Kidney epithelial cell (primary cell): ENCODE data around the gene CLPX. TPM values are rescaled to one million over a fixed set of nuclear protein-coding genes. Genes with fewer than 3 reads are reported as not detected.

Experiments
- DNase-seq: peaks from one replicate; pipeline ENCODE4 v3.0.0-alpha.2; 2010; ENCODE audit warnings: low read depth
- H3K27me3 ChIP-seq: 2 replicates; pipeline ENCODE4 v1.6.0; 2011; ENCODE audit warnings: low read length; ENCODE audit not compliant: control insufficient read depth, insufficient read depth
- H3K36me3 ChIP-seq: 2 replicates; pipeline ENCODE4 v1.5.1; 2011; ENCODE audit warnings: low read length; ENCODE audit not compliant: control insufficient read depth, insufficient read depth
- H3K4me3 ChIP-seq: 2 replicates; pipeline ENCODE4 v1.5.1; 2011; ENCODE audit warnings: low read depth, mild to moderate bottlenecking, control low read depth, low read length
- total RNA-seq: library from RNA; depleted of rRNA; stranded (reverse); fragments of >200 nt; gene quantifications from 2 replicates; pipeline ENCODE4 v1.2.3, GENCODE V29; 2015
- TF ChIP-seq, protein P1 (sequence below): IDR thresholded peaks from 2 replicates; pipeline ENCODE4 v1.5.1; 2011; ENCODE audit warnings: mild to moderate bottlenecking, moderate library complexity, low read length, control low read depth, inconsistent platforms; ENCODE audit not compliant: insufficient read depth, poor library complexity, severe bottlenecking

Gene CLPX
- total RNA-seq, 1 donor from 2014 or later: 29.6 TPM

GRCh38 chr15:65134538-65134937, 50.6 kb downstream of the CLPX start:
- H3K4me3 ChIP-seq: no peak overlapping the region
- no peaks in the 10 kb centered on the region for H3K36me3 ChIP-seq
- no peak for DNase-seq

GRCh38 chr15:65133548-65134200, 51.5 kb downstream of the CLPX start, which contains the start of gene PDCD7:
Gene PDCD7 (minus strand): TSS chr15:65133808. CDS start chr15:65133781, 27 bp downstream.
- Histone ChIP-seq H3K27me3 (no peaks in the 10 kb centered on the region), H3K4me3 (peak within 1 kb of the TSS; percentile 88), H3K36me3 (no peaks in the 10 kb centered on the region)
- TF ChIP-seq, protein P1, sequence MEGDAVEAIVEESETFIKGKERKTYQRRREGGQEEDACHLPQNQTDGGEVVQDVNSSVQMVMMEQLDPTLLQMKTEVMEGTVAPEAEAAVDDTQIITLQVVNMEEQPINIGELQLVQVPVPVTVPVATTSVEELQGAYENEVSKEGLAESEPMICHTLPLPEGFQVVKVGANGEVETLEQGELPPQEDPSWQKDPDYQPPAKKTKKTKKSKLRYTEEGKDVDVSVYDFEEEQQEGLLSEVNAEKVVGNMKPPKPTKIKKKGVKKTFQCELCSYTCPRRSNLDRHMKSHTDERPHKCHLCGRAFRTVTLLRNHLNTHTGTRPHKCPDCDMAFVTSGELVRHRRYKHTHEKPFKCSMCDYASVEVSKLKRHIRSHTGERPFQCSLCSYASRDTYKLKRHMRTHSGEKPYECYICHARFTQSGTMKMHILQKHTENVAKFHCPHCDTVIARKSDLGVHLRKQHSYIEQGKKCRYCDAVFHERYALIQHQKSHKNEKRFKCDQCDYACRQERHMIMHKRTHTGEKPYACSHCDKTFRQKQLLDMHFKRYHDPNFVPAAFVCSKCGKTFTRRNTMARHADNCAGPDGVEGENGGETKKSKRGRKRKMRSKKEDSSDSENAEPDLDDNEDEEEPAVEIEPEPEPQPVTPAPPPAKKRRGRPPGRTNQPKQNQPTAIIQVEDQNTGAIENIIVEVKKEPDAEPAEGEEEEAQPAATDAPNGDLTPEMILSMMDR: no peak
- DNase-seq: peak; percentile 69

More at GRCh38 chr15:65134538-65134937, 50.6 kb downstream of the CLPX start:
- H3K27me3 ChIP-seq: no peaks in the 10 kb centered on the region
- TF ChIP-seq, protein P1: no peak

- DNase-seq: no peak
- TF ChIP-seq, protein P1: no peak
- Histone ChIP-seq H3K36me3 (peaks cover 4% of the 10 kb centered on the region), H3K4me3 (peak overlapping the region; percentile 88), H3K27me3 (no peaks in the 10 kb centered on the region)
Measured at GRCh38 chr15:65132878-65133547, 52.1 kb downstream of the CLPX start.

DNA sequence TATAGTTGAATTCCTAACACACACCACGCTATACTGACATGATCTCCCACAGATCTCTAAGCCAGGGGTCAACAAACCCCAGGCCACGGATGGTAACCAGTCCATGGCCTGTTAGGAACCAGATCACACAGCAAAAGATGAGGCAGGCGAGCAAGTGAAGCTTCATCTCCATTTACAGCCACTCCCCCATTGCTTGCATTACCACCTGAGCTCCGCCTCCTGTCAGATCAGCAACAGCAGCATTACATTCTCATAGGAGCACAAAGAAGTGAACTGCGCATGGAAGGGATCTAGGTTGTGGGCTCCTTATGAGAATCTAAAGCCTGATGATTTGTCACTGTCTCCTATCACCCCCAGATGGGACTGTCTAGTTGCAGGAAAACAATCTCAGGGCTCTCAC, 54.2 kb downstream of the CLPX start:
- DNase-seq: no peak
- Histone ChIP-seq H3K36me3 (peaks cover 4% of the 10 kb centered on the region), H3K4me3 (no peak overlapping the region), H3K27me3 (no peaks in the 10 kb centered on the region)
- TF ChIP-seq, protein P1: no peak

- no peak for DNase-seq
- Histone ChIP-seq H3K27me3 (no peaks in the 10 kb centered on the region), H3K36me3 (peaks cover 2% of the 10 kb centered on the region), H3K4me3 (no peak overlapping the region)
- TF ChIP-seq, protein P1: no peak
Measured at GRCh38 chr15:65115542-65115941, 69.6 kb downstream of the CLPX start.
